GM10847 (cell line): ENCODE data around the gene FXYD3.
A peak's percentile ranks its signal among the peaks of the same experiment; 100 is the strongest.

Experiments used
- POLR2A ChIP-seq: IDR thresholded peaks from 2 replicates; pipeline ENCODE4 v1.6.1; 2011; ENCODE audit not compliant: insufficient read length; ENCODE audit errors: extremely low read depth

Gene FXYD3

GRCh38 chr19:35114353-35115176, 1.1 kb upstream of the FXYD3 start:
- no peak for TF ChIP-seq POLR2A

- TF ChIP-seq POLR2A = no peak
Measured at GRCh38 chr19:35116072-35116801, 614 bp downstream of the FXYD3 start.

GRCh38 chr19:35117116-35117515, 1.5 kb downstream of the FXYD3 start:
- no peak for TF ChIP-seq POLR2A

GRCh38 chr19:35117799-35118198, 2.2 kb downstream of the FXYD3 start:
- no peak for TF ChIP-seq POLR2A

GRCh38 chr19:35118268-35119020, 2.8 kb downstream of the FXYD3 start:
- TF ChIP-seq POLR2A = no peak

GRCh38 chr19:35119091-35119490, 3.5 kb downstream of the FXYD3 start:
- no peak for TF ChIP-seq POLR2A

- no peak for TF ChIP-seq POLR2A
Measured at GRCh38 chr19:35119578-35120155, 4.0 kb downstream of the FXYD3 start.

GRCh38 chr19:35120492-35120891, 4.9 kb downstream of the FXYD3 start:
- no peak for TF ChIP-seq POLR2A

- no peak for TF ChIP-seq POLR2A
Measured at GRCh38 chr19:35120898-35121297, 5.3 kb downstream of the FXYD3 start.

GRCh38 chr19:35122687-35123551, 7.3 kb downstream of the FXYD3 start:
- no peak for TF ChIP-seq POLR2A

- TF ChIP-seq POLR2A = no peak
Measured at GRCh38 chr19:35123573-35123972, 8.0 kb downstream of the FXYD3 start.

- peak; percentile 37 for TF ChIP-seq POLR2A
Measured at GRCh38 chr19:35124098-35125060, 8.8 kb downstream of the FXYD3 start.

- no peak for TF ChIP-seq POLR2A
Measured at GRCh38 chr19:35125270-35125717, 9.7 kb downstream of the FXYD3 start.
